ENCODE measurements around the gene PARVB.

Gene PARVB

GRCh38 chr22:44206330-44206645, 182.2 kb downstream of the PARVB start:
- no peak for TF ChIP-seq CTCF (IDR thresholded peaks at IDR 0.05; ENCODE audit: low read depth, low read length)
- H3K4me3 ChIP-seq (ENCODE audit: low read depth, low read length) = no peak overlapping the region

- TF ChIP-seq CTCF (IDR thresholded peaks at IDR 0.05; ENCODE audit: low read depth, low read length) = no peak
- no peak overlapping the region for H3K4me3 ChIP-seq (ENCODE audit: low read depth, low read length)
Measured at GRCh38 chr22:44206696-44207095, 182.6 kb downstream of the PARVB start.

- no peak for TF ChIP-seq CTCF (IDR thresholded peaks at IDR 0.05; ENCODE audit: low read depth, low read length)
- H3K4me3 ChIP-seq (ENCODE audit: low read depth, low read length) = no peak overlapping the region
Measured at GRCh38 chr22:44207173-44207980, 183.3 kb downstream of the PARVB start.

- no peak for TF ChIP-seq CTCF (IDR thresholded peaks at IDR 0.05; ENCODE audit: low read depth, low read length)
- no peak overlapping the region for H3K4me3 ChIP-seq (ENCODE audit: low read depth, low read length)
Measured at GRCh38 chr22:44207981-44208317, 183.8 kb downstream of the PARVB start.

GRCh38 chr22:44209343-44209742, 185.2 kb downstream of the PARVB start:
- no peak for TF ChIP-seq CTCF (IDR thresholded peaks at IDR 0.05; ENCODE audit: low read depth, low read length)

GRCh38 chr22:44210722-44211121, 186.6 kb downstream of the PARVB start:
- H3K4me3 ChIP-seq (ENCODE audit: low read depth, low read length) = no peak overlapping the region
- no peak for TF ChIP-seq CTCF (IDR thresholded peaks at IDR 0.05; ENCODE audit: low read depth, low read length)

More at GRCh38 chr22:44209343-44209742, 185.2 kb downstream of the PARVB start:
- H3K4me3 ChIP-seq (ENCODE audit: low read depth, low read length) = no peak overlapping the region

- H3K4me3 ChIP-seq (ENCODE audit: low read depth, low read length) = no peak overlapping the region
- no peak for TF ChIP-seq CTCF (IDR thresholded peaks at IDR 0.05; ENCODE audit: low read depth, low read length)
Measured at GRCh38 chr22:44211256-44211945, 187.3 kb downstream of the PARVB start.
